Measurements from ENCODE around the gene APOL1. TPM values are rescaled to one million over a fixed set of nuclear protein-coding genes. Genes with fewer than 3 reads are reported as not detected.

APOL1 gene
- polyA plus RNA-seq, 2 of the 4 experiments (the other 2 are of a cell fraction): 2.0 to 6.5 TPM

- TF ChIP-seq NPAS2 (CRISPR knock-in tag; IDR thresholded peaks at IDR 0.05; ENCODE audit: borderline replicate concordance) (no peak), KDM5A (IDR thresholded peaks at IDR 0.05) (no peak), BHLHE40 (IDR thresholded peaks at IDR 0.05; ENCODE audit: low read depth, low read length) (no peak), MYC (IDR thresholded peaks at IDR 0.05; ENCODE audit: borderline replicate concordance, low read length) (no peak), FOSB (CRISPR knock-in tag; IDR thresholded peaks at IDR 0.05) (no peak), ESRRA (IDR thresholded peaks at IDR 0.05; ENCODE audit: borderline replicate concordance, low read length) (no peak), TFCP2L1 (CRISPR knock-in tag; IDR thresholded peaks at IDR 0.05) (no peak)
These were observed 6.2 kb upstream of the APOL1 start (continued) for GRCh38 chr22:36246718-36247117.

- ATAC-seq: no peak
- Histone ChIP-seq H3K4me1 (peaks cover 38% of the 10 kb centered on the region), H3K4me3 (no peak overlapping the region), H3K27ac (peak overlapping the region in 1 of 2 experiments; percentile 35; a peak in 1 of 6 replicates), H3K9me3 (no peaks in the 10 kb centered on the region), H3K4me2 (no peak overlapping the region)
- no peak for FAIRE-seq
- WGBS (ENCODE audit: missing lambda C conversion rate): 79% methylated on average over 5 of the region's 5 CpGs
- no peak for DNase-seq (ENCODE audit: low read depth in 1 of 2, low spot score in 1 of 2)
- no peak for TF ChIP-seq ZSCAN20 (CRISPR knock-in tag; IDR thresholded peaks at IDR 0.05)
- no peak for TF ChIP-seq TP53 (CRISPR knock-in tag; IDR thresholded peaks at IDR 0.05)
- TF ChIP-seq ESRRA (IDR thresholded peaks at IDR 0.05; ENCODE audit: borderline replicate concordance, low read length): no peak
- TF ChIP-seq BHLHE40 (IDR thresholded peaks at IDR 0.05; ENCODE audit: low read depth, low read length): no peak
- TF ChIP-seq HES2 (IDR thresholded peaks at IDR 0.05): no peak
- TF ChIP-seq NPAS2 (CRISPR knock-in tag; IDR thresholded peaks at IDR 0.05; ENCODE audit: borderline replicate concordance): no peak
- TF ChIP-seq MAX (IDR thresholded peaks at IDR 0.05): no peak
- no peak for TF ChIP-seq CBX2 (IDR thresholded peaks at IDR 0.05; ENCODE audit: borderline replicate concordance, low read depth)
- TF ChIP-seq REST (IDR thresholded peaks at IDR 0.05): no peak
- TF ChIP-seq RARB (CRISPR knock-in tag; IDR thresholded peaks at IDR 0.05): no peak
- no peak for TF ChIP-seq HOXB13 (CRISPR knock-in tag; IDR thresholded peaks at IDR 0.05; ENCODE audit: low read depth)
- TF ChIP-seq CHD2 (IDR thresholded peaks at IDR 0.05; ENCODE audit: low read length, partially characterized antibody): no peak
- TF ChIP-seq FOXS1 (CRISPR knock-in tag; IDR thresholded peaks at IDR 0.05): no peak
- no peak for TF ChIP-seq RFX5 (IDR thresholded peaks at IDR 0.05)
- CTCF ChIA-PET: interaction anchor here (0.7 to 3.8 kb wide), 2 partner anchors 9 to 30 kb away, joined by 3 to 10 read pairs; partner anchors contain the start of gene APOL2
- POLR2A ChIA-PET: no interaction called here
These were observed 5.0 kb upstream of the APOL1 start for GRCh38 chr22:36247955-36248354.

GRCh38 chr22:36249160-36249559 lies 3.8 kb upstream of the APOL1 start:
- ATAC-seq: no peak
- TF ChIP-seq FOSL2 (IDR thresholded peaks at IDR 0.05): no peak
- no peak for TF ChIP-seq FOSL2 (CRISPR knock-in tag; IDR thresholded peaks at IDR 0.05)
- no peak for TF ChIP-seq E2F6 (IDR thresholded peaks at IDR 0.05; ENCODE audit: borderline replicate concordance, low read depth)
- no peak for TF ChIP-seq SMC3 (IDR thresholded peaks at IDR 0.05)
- TF ChIP-seq EP300 (IDR thresholded peaks at IDR 0.05): no peak
- no peak for TF ChIP-seq MAFK (IDR thresholded peaks at IDR 0.05; ENCODE audit: partially characterized antibody)
- no peak for TF ChIP-seq FOXS1 (CRISPR knock-in tag; IDR thresholded peaks at IDR 0.05)
- TF ChIP-seq CTCF (IDR thresholded peaks at IDR 0.05): no peak
- TF ChIP-seq RFX5 (IDR thresholded peaks at IDR 0.05): no peak
- TF ChIP-seq MAX (IDR thresholded peaks at IDR 0.05): no peak
- no peak for FAIRE-seq
- Histone ChIP-seq H3K27ac (peak overlapping the region; percentile 85 to 90), H3K4me3 (no peak overlapping the region), H3K4me2 (peak overlapping the region; percentile 65; the same call in 2 of the 3 replicates), H3K9me3 (no peaks in the 10 kb centered on the region), H3K4me1 (peaks cover 50% of the 10 kb centered on the region)
- ChIA-PET POLR2A (no interaction called here), CTCF (interaction anchor here (3.8 kb wide), 1 partner anchor 10 kb away, joined by 10 read pairs; the partner anchor contains the start of gene APOL2)
- 96% methylated on average over 2 of the region's 2 CpGs for WGBS (ENCODE audit: missing lambda C conversion rate)
- DNase-seq (ENCODE audit: low read depth in 1 of 2, low spot score in 1 of 2): no peak
